HG03280 (cell line): ENCODE results near the gene TAS2R50.

Source experiments
- ATAC-seq: cut with Tn5 transposase; IDR thresholded peaks from one replicate; pipeline ENCODE4 v1.9.1; 2021; ENCODE audit warnings: mild to moderate bottlenecking, moderate library complexity; ENCODE audit not compliant: unreplicated experiment

The TAS2R50 gene

DNA sequence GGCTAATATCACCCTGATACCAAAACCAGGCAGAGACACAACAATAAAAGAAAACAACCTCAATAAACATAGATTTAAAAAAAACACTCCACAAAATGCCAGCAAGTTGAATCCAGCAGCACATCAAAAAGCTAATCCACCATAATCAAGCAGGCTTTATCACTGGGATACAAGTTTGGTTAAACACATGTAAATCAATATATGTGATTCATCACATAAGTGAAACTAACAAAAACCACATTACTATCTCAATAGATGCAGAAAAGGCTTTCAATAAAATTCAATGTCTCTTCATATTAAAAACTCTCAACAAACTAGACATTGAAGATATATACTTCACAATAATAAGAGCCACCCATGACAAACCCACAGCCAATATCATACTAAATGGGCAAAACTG lies 30.6 kb downstream of the TAS2R50 start:
- no peak for ATAC-seq

DNA sequence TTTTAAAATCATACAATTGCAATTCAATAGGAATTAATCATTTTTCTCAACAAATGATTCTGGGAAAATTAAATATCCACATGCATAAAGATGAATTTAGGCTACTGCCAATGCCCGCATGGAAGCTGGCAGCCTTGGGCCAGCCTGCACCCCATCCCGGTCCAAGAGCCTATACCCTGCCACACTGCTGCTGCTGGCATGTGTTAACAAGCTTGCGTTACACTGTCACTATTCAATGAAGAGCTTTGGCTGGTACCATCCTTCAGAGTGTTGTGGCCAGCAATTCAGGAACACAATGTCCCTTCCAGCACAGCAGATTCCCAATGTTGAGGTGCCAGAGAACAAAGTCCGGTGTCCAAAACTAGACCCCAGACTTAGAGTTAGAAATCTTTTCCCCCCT lies 34.1 kb downstream of the TAS2R50 start:
- no peak for ATAC-seq

DNA sequence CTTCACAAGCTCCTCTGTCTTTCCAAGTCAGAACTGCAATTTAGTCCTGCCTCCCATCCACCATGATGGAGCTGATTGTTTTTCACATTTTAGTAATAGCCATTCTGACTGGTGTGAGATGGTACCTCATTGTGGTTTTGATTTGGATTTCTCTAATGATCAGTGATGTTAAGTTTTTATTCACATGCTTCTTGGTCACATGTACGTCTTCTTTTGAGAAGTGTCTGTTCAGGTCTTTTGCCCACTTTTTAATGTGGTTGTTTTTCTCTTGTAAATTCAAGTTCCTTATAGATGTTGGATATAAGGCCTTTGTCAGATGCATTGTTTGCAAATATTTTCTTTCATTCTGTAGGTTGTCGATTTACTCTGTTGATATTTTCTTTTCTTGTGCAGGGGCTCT lies 43.5 kb downstream of the TAS2R50 start:
- ATAC-seq: no peak

DNA sequence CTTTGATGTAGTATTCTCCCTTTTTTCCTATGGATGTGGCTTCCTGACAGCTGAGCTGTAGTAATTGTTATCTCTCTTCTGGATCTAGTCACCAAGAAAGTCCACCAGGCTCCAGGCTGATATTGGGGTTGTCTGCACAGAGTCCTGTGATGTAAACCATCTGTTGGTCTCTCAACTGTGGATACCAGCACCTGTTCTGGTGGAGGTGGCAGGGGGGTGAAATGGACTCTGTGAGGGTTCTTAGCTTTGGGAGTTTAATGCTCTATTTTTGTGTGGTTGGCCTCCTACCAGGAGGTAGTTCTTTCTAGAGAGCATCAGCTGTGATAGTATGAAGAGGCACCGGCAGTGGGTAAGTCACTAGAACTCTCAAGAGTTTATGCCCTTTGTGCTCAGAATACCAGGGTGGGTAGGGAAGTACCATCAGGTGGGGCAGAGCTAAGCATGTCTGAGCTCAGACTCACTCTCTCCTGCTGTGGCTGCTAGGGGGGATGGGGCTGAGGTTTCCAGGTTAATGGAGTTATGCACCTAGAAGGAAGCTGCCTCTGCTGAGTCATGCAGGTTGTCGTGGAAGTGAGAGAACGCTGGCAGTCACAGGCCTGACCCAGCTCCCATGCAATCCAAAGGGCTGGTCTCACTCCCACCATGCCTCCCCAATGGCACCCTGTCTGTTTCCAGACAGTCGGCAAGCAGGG lies 44.6 kb downstream of the TAS2R50 start:
- no peak for ATAC-seq

DNA sequence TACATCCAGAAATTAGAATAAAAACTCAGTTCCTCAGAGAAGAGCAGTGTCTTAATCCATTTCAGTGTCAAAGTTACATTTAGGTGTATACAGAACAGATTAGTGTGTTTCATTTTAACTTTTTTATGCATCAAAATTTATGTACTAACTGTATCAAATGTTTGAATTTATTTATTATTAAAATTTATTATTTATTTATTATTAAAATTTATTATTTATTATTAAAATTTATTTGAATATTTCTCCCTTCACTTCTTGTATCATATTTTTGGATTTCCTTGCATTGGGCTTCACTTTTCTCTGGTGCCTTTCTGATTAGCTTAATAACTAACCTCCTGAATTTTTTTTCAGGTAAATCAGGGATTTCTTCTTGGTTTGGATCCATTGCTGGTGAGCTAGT lies 45.3 kb downstream of the TAS2R50 start:
- ATAC-seq: no peak

DNA sequence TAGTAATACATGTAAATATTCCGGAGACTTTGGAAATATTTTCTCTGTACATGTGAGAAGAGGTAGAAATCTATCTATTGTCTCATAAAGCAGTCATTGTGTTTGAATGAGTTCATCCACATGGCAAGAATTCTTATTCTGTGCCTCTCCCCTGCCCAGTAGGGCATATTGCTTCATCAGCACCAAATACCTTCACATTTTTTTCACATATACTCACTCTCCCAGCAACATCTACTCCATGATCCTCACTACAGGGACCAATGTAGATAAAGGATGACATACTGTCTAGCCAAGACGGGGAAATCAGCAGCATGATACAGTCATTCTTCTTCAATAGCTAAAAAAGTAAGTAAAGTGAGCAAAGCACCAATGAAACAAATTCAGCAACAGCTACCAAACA lies 46.3 kb downstream of the TAS2R50 start:
- no peak for ATAC-seq

DNA sequence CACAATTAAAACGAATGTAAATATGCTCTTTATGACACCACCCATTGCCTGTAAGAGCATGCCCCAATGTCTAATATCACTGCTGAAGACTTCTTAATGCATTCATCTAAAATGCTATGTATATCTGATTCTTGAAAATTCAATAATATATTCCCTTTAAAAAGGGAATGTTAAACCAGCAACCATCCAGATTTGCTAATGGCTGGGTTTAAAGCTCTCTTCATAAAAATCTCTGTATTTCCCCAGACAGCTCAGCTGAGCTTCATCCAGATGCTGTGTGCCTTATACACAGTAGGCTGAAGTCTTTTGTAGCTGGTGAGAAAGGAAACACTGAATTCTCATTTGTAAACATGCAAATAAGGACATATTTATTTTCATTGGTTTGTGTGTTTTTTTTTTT lies 47.5 kb downstream of the TAS2R50 start, which contains the start of gene TAS2R14:
Gene TAS2R14 (minus strand): TSS at position 101 of the 400 bp plus-strand sequence. CDS start 56 bp downstream, at position 45.
- ATAC-seq: no peak

DNA sequence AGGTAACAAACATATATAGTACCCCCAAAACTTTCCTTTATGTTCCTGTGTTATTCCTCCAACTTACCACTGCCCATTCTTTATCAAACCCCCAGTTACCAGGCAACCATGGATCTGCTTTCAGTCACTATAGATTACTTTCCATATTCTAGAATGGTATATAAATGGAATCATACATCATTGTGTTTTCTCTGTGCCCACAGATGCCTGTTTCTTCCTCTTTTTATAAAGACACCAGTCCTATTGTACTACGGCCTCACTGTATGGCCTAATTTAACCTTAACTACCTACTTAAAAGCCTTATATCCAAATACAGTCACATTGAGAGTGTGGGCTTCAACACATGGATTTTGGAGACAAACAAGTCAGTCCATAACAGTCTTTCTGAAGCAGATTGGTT lies 50.2 kb downstream of the TAS2R50 start:
- no peak for ATAC-seq
